VCaP (cell line): Measurements from ENCODE around the gene LAMA3.

Experiments
- H3K27ac ChIP-seq: fragments of 450-650 bp; 2 replicates; pipeline ENCODE4 v1.5.1; 2017
- CTCF ChIP-seq: fragments of 450-650 bp; conservative IDR thresholded peaks from 2 replicates; pipeline ENCODE4 v1.5.1; 2017; ENCODE audit warnings: mild to moderate bottlenecking, moderate library complexity

The LAMA3 gene

GRCh38 chr18:23763343-23763742 lies 74.1 kb downstream of the LAMA3 start:
- no peak overlapping the region for H3K27ac ChIP-seq
- no peak for TF ChIP-seq CTCF

GRCh38 chr18:23765931-23766330 lies 76.7 kb downstream of the LAMA3 start:
- no peak for TF ChIP-seq CTCF
- H3K27ac ChIP-seq, result no peak overlapping the region

GRCh38 chr18:23772327-23773024 lies 83.2 kb downstream of the LAMA3 start:
- H3K27ac ChIP-seq, result no peak overlapping the region
- TF ChIP-seq CTCF, result no peak

- H3K27ac ChIP-seq, result no peak overlapping the region
- TF ChIP-seq CTCF, result no peak
These were observed 87.1 kb downstream of the LAMA3 start for GRCh38 chr18:23776306-23776705.

GRCh38 chr18:23778828-23779227 lies 89.6 kb downstream of the LAMA3 start:
- TF ChIP-seq CTCF, result no peak
- H3K27ac ChIP-seq, result no peak overlapping the region

GRCh38 chr18:23779696-23780303 lies 90.5 kb downstream of the LAMA3 start:
- no peak overlapping the region for H3K27ac ChIP-seq
- TF ChIP-seq CTCF, result no peak

GRCh38 chr18:23784832-23785245 lies 95.6 kb downstream of the LAMA3 start:
- H3K27ac ChIP-seq, result no peak overlapping the region
- no peak for TF ChIP-seq CTCF
